ENCODE results near the gene MARK3. TPM values are rescaled to one million over a fixed set of nuclear protein-coding genes. Genes with fewer than 3 reads are reported as not detected.

The MARK3 gene
- total RNA-seq, 2 donors from 2014 or later, result 64.3 to 65.7 TPM

DNA sequence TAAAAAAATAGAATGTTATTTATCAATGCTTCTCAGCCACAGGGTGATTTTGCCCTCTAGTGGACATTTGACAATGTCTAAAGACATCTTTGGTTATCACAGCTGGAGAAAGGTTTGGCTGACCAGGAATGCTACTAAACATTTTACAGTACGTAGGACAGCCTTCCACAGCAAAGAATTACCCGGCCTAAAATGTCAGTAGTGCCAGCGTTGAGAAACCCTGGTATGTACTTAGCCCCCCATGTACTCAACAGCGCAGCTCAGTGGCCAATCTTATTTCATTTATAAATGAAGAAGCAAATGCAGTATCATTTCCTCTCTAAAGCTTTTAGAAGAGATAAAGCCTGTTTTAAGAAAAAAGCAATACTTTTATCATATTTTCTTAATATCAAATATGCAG, 5.8 kb downstream of the MARK3 start:
- DNase-seq (ENCODE audit: low spot score), result no peak
- intact Hi-C loops (cut with DNase I), result no loop called here

- no peak for DNase-seq (ENCODE audit: low spot score)
- intact Hi-C loops (cut with DNase I), result no loop called here
Measured at GRCh38 chr14:103392106-103392505, 6.9 kb downstream of the MARK3 start.

- no peak for DNase-seq (ENCODE audit: low spot score)
- intact Hi-C loops (cut with DNase I), result no loop called here
Measured at GRCh38 chr14:103392572-103392971, 7.4 kb downstream of the MARK3 start.

GRCh38 chr14:103393070-103393469, 7.9 kb downstream of the MARK3 start:
- intact Hi-C loops (cut with DNase I), result no loop called here
- no peak for DNase-seq (ENCODE audit: low spot score)

DNA sequence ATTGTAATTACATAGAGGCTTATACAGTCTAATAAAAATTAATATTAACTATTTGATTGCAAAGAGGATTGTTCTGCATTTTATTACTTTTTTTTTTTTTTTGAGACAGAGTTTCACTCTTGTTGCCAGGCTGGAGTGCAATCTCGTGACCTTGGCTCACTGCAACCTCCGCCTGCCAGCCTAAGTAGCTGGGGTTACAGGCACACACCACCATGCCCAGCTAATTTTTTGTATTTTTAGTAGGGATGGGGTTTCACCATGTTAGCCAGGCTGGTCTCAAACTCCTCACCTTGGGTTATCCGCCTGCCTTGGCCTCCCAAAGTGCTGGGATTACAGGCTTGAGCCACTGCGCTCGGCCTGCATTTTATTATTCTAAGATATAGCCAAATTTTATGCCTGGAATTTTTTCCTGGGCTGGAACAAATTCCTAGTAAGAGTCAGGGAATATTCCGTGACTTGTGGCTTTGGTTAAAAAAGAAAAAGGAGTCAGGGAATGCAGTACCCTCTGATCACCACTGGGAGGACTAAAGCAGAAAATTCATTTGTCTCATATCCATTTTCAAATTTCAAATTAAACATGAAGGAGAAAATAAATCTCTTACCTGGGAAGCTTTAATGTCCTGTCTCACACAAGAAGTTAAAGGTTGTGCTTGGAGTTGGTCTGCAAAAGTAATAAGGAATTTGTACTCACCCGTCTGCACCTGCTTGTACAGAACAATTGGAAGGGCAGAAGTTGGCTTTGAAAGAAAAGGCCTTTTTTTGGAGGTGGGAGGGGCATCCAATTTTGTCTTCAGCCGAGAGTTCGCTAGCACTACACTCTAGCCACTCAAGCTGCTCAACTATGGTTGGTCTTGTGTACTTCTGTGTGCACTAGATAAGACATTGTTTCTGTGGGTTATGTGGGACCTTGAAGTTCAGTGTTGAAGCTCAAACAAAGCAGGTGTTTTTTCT, 8.7 kb downstream of the MARK3 start:
- no peak for DNase-seq (ENCODE audit: low spot score)
- intact Hi-C loops (cut with DNase I), result no loop called here

DNA sequence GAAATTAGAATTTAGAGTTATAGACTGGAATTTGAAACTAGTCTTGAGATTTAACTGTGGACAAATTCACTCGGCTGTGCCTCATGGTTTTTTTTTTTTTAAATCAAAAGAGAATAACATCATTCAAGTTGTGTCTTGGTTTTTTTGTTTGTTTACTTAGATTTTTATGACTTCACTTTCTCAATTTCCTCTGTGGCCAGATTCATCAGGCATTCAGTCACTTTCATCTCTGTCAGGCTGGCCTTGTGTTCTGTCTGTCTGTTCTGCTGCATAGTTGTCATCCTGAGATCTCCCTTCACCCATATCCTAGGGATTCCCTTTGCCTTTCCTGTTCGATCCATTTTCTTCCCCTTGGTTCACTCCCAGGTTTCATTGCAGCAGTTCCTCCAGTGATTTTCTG, 10.0 kb downstream of the MARK3 start:
- no peak for DNase-seq (ENCODE audit: low spot score)
- intact Hi-C loops (cut with DNase I), result no loop called here

DNA sequence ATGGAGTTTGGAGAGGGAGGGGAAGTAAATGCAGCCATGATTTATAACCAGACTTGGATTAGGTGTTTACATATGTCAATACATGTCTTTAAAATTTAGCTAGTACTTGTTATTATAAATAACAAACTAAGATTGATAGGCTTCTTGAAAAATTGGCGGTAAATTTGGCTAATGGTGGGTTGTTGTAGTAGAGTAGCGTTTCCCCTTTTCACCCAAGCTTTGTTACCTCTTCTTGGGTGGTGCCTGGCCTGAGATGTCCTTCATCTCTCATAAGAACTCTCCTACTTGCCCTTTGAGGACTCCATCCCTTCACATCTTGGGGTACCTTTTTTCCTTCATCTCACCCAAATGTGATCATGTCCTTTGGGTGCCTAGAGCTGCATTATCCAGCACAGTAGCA, 11.2 kb downstream of the MARK3 start:
- intact Hi-C loops (cut with DNase I), result no loop called here
- no peak for DNase-seq (ENCODE audit: low spot score)

GRCh38 chr14:103398427-103399195, 13.4 kb downstream of the MARK3 start:
- DNase-seq (ENCODE audit: low spot score), result no peak
- intact Hi-C loops (cut with DNase I), result no loop called here

DNA sequence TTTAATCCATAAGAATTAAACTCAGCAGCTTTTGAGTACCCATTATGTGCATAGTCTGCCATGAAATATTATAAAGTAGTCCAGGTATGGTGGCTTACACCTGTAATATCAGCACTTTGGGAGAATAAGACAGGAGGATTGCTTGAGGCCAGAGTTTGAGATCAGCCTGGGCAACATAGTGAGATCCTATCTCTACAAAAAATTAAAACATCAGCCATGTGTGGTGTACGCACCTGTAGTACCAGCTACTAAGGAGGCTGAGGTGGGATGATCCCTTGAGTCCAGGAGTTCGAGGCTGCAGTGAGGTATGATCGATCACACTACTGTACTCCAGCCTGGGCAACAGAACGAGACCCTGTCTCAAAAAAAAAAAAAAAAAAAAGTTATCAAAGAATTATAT, 15.3 kb downstream of the MARK3 start:
- intact Hi-C loops (cut with DNase I), result no loop called here
- no peak for DNase-seq (ENCODE audit: low spot score)

DNA sequence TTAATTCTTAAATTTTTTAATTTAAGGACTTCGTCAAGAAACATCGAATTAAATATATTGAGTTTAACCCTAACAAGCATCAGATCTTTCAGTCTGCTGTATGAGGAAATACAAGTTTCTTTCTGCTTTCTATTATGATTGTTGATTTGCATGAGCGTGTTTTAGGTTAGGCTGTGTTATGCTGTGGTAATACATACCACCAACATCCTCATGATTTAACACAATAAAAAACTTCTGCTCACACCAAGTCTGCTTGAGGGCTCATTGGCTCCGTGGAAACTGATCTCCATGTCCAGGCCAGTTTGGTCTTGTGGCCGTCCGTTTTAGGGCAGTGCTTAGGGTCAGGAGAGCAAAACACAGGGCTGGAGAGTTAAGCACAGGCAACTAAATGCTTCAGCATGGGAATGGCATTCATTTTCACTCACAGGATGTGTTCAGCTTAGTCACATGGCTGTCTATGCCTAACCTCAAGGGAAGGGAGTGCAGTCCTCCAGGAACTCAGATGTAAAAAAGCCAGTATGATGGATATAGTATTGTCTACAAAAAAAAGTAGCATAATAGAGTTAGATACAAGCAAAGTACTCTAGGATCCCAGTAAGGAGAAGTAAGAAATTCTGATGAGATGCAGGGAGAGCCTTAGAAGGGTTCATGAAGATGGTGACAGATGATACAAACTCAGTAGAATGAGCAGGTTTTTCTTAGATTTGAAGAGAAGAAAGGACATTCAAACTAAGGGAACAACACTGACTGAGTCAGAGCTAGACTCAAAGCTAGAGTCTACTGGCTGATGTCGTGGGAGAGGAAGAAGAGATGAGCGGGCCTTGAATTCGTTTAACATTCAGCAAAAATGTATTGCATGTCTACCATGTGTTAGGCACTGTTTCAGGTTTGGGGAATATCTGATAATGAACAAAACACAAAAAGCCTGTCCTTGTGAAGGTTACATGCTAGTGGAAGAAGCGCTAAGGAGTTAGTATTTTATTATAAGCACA, 16.3 kb downstream of the MARK3 start:
- intact Hi-C loops (cut with DNase I), result no loop called here
- DNase-seq (ENCODE audit: low spot score), result no peak

DNA sequence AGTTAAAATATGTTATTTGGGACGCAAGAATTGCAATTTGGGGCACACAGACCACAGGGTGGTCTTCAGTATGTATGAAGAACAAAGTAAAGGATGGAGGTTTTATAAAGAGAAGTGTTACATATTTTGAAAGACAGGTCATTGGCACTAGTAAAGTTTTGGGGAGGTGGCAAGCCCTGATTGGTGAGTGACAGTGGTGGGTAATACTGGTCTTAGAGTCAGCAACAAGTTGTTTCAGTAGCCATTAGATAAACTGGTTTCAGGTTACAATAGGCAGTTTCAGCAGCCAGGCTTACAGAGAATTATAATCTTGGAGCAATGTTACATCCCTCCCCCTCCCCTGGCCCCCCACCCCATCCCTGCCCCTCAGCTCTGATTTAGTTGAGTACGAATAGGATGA, 17.5 kb downstream of the MARK3 start:
- intact Hi-C loops (cut with DNase I), result no loop called here
- DNase-seq (ENCODE audit: low spot score), result no peak

DNA sequence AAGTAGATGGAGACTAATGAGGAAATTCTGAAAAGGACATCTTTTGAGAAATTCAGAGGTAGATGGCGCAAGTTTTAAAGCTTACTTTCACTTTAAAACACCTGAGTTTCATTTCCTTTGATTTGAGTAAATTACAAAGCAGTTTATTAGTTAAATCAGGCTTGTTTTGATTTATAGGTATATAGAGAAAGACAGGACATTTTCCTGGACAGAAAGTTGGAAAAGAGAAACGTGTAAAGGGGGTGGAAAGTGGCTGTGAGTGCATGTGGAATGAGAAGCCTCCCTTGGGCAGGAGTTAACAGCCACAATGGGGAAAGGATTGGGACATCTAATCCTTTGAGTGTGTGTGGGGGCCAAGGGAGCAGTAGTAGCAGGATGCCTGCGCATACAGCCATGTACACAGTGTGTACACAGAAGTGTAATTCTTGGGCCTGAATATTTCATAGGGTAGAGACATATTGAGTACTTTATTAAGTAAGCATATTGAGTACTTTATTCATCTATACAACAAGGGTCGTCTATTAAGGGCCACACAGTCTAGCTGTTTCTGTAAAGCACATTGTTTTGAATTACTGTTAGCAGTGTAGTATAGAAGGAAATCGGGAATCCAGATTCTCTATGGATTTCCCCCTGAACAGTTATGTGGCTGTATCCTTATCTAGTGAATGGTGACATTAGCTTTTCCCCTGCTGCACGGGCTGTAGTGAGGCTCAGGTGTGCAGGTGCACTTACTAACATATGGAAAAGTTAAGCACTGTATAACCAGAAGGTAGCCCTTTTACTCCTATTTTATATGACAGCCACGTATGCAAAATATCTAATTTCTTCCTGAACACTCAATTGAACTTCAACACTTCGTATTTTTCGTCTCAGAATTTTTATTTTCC, 19.1 kb downstream of the MARK3 start:
- intact Hi-C loops (cut with DNase I), result no loop called here
- DNase-seq (ENCODE audit: low spot score), result no peak

- intact Hi-C loops (cut with DNase I), result no loop called here
- no peak for DNase-seq (ENCODE audit: low spot score)
Measured at GRCh38 chr14:103404920-103405319, 19.7 kb downstream of the MARK3 start.

- DNase-seq (ENCODE audit: low spot score), result no peak
- intact Hi-C loops (cut with DNase I), result no loop called here
Measured at GRCh38 chr14:103408491-103409155, 23.4 kb downstream of the MARK3 start.

DNA sequence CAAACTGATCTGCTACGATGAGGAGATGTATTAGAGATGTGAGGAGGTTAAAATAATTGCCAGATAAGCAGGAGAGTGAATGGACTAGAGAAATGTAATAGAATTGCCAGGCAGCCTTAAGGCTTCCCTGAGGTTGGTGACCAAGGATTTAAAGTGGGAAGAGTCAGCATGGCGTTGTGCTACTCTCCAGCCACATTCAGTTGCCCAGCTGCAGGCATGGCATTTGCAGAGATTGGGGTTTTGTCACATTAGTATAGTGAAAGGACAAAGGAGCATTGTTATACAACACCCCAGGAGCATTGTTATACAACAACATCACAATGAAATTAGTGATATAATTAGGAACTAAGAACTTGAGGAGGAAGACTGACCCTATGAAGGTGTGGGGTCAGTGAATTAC, 31.7 kb downstream of the MARK3 start:
- no peak for DNase-seq (ENCODE audit: low spot score)
- intact Hi-C loops (cut with DNase I), result no loop called here

- intact Hi-C loops (cut with DNase I), result no loop called here
- DNase-seq (ENCODE audit: low spot score), result no peak
Measured at GRCh38 chr14:103418481-103418818, 33.2 kb downstream of the MARK3 start.

- no peak for DNase-seq (ENCODE audit: low spot score)
- intact Hi-C loops (cut with DNase I), result no loop called here
Measured at GRCh38 chr14:103421556-103421955, 36.3 kb downstream of the MARK3 start.

- no peak for DNase-seq (ENCODE audit: low spot score)
- intact Hi-C loops (cut with DNase I), result no loop called here
Measured at GRCh38 chr14:103423050-103423461, 37.8 kb downstream of the MARK3 start.
